ENCODE measurements around the gene LRRC25.
"Not testable (repeated sequence)": the region's sequence is repeated elsewhere in the genome, so short reads cannot be mapped to it uniquely, and the experiment has no call there.

The LRRC25 gene

GRCh38 chr19:18349524-18350128 is 47.8 kb downstream of the LRRC25 start:
- in situ Hi-C loops (cut with HindIII; ENCODE audit: low sequenced_read_pairs) = no loop called here

GRCh38 chr19:18348818-18349339 is 48.5 kb downstream of the LRRC25 start:
- in situ Hi-C loops (cut with HindIII; ENCODE audit: low sequenced_read_pairs) = not testable (repeated sequence)

- in situ Hi-C loops (cut with HindIII; ENCODE audit: low sequenced_read_pairs) = no loop called here
Observed at GRCh38 chr19:18348171-18348570, 49.3 kb downstream of the LRRC25 start.

- in situ Hi-C loops (cut with HindIII; ENCODE audit: low sequenced_read_pairs) = no loop called here
Observed at GRCh38 chr19:18346091-18346490, 51.3 kb downstream of the LRRC25 start.

- in situ Hi-C loops (cut with HindIII; ENCODE audit: low sequenced_read_pairs) = no loop called here
Observed at GRCh38 chr19:18345296-18345695, 52.1 kb downstream of the LRRC25 start.

DNA sequence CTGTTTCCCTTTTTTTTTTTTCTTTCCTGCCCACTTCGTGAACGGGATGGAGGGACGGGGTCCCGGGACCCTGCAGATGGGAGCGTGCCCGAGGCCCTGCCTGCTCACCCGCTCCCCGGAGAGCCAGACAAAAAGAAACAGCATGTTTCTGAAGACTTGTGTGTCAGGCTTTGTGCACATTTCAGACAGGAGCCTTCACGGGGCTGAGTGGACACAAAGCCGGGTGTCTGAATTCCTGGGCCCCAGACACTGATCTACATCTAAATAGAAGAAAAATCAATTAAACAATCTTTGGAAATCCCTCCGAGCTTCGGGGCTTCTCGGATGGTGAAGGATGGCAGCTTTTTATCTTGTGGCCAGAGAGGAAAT is 52.9 kb downstream of the LRRC25 start:
- in situ Hi-C loops (cut with HindIII; ENCODE audit: low sequenced_read_pairs) = no loop called here

DNA sequence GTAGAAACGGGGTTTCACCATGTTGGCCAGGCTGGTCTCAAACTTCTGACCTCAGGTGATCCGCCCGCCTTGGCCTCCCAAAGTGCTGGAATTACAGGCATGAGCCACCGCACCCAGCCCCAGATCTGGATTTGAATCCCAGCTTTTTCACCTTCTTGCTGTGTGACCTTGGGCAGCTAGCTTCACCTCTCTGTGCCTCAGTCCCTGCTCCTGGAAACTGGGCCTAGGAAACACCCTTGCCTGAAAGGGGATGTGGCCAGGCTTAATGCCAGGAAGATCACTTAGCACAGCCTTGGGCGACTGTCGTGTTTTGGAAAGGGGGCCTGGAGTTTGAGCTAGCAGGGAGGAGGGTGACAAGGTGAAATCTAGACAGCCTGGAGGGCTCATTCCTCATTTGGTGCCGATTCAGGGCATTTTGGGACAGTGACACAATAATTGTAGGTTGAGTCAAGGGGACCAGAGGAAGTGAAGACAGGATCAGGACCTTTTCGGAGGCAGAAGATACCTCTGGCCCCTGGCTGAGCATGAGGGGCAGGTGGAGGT is 55.3 kb downstream of the LRRC25 start:
- in situ Hi-C loops (cut with HindIII; ENCODE audit: low sequenced_read_pairs) = no loop called here

All from endothelial cell of hepatic sinusoid (primary cell).